Gastroesophageal sphincter (tissue), 4 donors: Measurements from ENCODE around the gene SCAMP1. TPM values are rescaled to one million over a fixed set of nuclear protein-coding genes. Genes with fewer than 3 reads are reported as not detected.

Source experiments
- ATAC-seq: fragments of 150-250 bp; one replicate; pipeline ENCODE4 v1.9.1; 2016; ENCODE audit warnings: mild to moderate bottlenecking, moderate library complexity
- H3K27ac ChIP-seq, 4 donors: fragments of 200-600 bp; sonication (generic) in 3 of 4; 1 replicate in 3 of 4; 2 replicates in 1 of 4; pipeline ENCODE4 v1.5.1; 2016 to 2019
- H3K27me3 ChIP-seq: fragments of 200-600 bp; sonication (generic); one replicate; pipeline ENCODE4 v1.5.1; 2019
- H3K36me3 ChIP-seq, 2 donors: fragments of 200-600 bp; sonication (generic); one replicate each; pipeline ENCODE4 v1.5.1; 2019; ENCODE audit warnings: control low read depth in 1 of 2
- H3K4me1 ChIP-seq, 3 donors: fragments of 200-600 bp; sonication (generic); 1 replicate in 2 of 3; 2 replicates in 1 of 3; pipeline ENCODE4 v1.5.1; 2016 to 2019; ENCODE audit warnings: control low read depth in 2 of 3
- H3K4me3 ChIP-seq, 2 donors: fragments of 200-600 bp; sonication (generic); one replicate each; pipeline ENCODE4 v1.5.1; 2019; ENCODE audit warnings: mild to moderate bottlenecking in 1 of 2, moderate library complexity in 1 of 2
- H3K9me3 ChIP-seq, 3 donors: fragments of 200-600 bp; sonication (generic); one replicate each; pipeline ENCODE4 v1.5.1; 2017 to 2019; ENCODE audit warnings: control low read depth in 2 of 3
- EP300 ChIP-seq: sonication (generic); formaldehyde crosslinking; IDR thresholded peaks from one replicate; pipeline ENCODE4 v1.6.1; 2017; ENCODE audit warnings: antibody characterized with exemption, mild to moderate bottlenecking
- POLR2A ChIP-seq, 2 donors: fragments of 450-650 bp; IDR thresholded peaks; one replicate each; pipeline ENCODE4 v1.6.1; 2017; ENCODE audit warnings: antibody characterized with exemption in 2 of 2, mild to moderate bottlenecking in 2 of 2, moderate library complexity in 1 of 2
- POLR2AphosphoS5 ChIP-seq: sonication (generic); formaldehyde crosslinking; IDR thresholded peaks from one replicate; pipeline ENCODE4 v1.6.1; 2017; ENCODE audit warnings: antibody characterized with exemption
- WGBS, 2 donors: methylation state at CpG; one replicate each; pipeline ENCODE4 v1.1.5; 2018; ENCODE audit warnings: low coverage in 1 of 2; 5-methylcytosine and 5-hydroxymethylcytosine counted together
- total RNA-seq, 4 donors: library from RNA; depleted of rRNA; stranded (reverse); fragments of >200 nt; gene quantifications; one replicate each; pipeline ENCODE4 v1.1.0, GENCODE V29; 2016
- TF ChIP-seq, protein P1 (sequence below), 4 experiments: fragments of 200-600 bp in 2 of 4; fragments of 450-650 bp in 2 of 4; sonication (generic) in 1 of 4; IDR thresholded peaks; one replicate each; pipeline ENCODE4 v1.5.1; 2017 to 2019; ENCODE audit warnings: antibody characterized with exemption in 4 of 4, mild to moderate bottlenecking in 2 of 4, moderate library complexity in 2 of 4

The SCAMP1 gene
- total RNA-seq, 4 donors from 2014 or later, result 32.1 to 45.8 (median 38.9) TPM

DNA sequence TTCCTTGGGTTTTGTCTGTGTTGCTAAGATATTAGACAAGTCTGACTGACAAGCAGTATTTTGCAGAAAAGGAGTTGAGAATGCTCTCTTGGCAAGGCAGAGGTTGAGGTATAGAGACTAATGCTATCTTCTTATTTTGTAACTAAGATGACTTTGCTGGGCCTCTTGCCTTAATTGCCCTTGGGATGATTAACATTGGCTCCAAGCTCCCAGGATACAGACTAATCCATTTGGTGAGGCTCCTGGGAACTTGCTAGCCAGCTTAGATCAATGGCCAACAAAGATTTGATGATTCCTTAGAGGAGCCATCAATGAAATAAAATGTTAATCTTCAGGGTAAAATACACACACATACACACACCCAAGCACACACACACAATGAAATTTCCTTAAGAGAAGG, 37.2 kb upstream of the SCAMP1 start:
- Histone ChIP-seq H3K9me3 (no peaks in the 10 kb centered on the region), H3K27me3 (no peaks in the 10 kb centered on the region), H3K4me1 (no peaks in the 10 kb centered on the region), H3K27ac (no peak overlapping the region), H3K4me3 (no peak overlapping the region), H3K36me3 (no peaks in the 10 kb centered on the region)
- no peak for ATAC-seq
- TF ChIP-seq EP300 (no peak), POLR2AphosphoS5 (no peak), POLR2A (IDR thresholded peaks at IDR 0.05) (no peak)
- TF ChIP-seq, protein P1, sequence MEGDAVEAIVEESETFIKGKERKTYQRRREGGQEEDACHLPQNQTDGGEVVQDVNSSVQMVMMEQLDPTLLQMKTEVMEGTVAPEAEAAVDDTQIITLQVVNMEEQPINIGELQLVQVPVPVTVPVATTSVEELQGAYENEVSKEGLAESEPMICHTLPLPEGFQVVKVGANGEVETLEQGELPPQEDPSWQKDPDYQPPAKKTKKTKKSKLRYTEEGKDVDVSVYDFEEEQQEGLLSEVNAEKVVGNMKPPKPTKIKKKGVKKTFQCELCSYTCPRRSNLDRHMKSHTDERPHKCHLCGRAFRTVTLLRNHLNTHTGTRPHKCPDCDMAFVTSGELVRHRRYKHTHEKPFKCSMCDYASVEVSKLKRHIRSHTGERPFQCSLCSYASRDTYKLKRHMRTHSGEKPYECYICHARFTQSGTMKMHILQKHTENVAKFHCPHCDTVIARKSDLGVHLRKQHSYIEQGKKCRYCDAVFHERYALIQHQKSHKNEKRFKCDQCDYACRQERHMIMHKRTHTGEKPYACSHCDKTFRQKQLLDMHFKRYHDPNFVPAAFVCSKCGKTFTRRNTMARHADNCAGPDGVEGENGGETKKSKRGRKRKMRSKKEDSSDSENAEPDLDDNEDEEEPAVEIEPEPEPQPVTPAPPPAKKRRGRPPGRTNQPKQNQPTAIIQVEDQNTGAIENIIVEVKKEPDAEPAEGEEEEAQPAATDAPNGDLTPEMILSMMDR (IDR thresholded peaks at IDR 0.05), result no peak

DNA sequence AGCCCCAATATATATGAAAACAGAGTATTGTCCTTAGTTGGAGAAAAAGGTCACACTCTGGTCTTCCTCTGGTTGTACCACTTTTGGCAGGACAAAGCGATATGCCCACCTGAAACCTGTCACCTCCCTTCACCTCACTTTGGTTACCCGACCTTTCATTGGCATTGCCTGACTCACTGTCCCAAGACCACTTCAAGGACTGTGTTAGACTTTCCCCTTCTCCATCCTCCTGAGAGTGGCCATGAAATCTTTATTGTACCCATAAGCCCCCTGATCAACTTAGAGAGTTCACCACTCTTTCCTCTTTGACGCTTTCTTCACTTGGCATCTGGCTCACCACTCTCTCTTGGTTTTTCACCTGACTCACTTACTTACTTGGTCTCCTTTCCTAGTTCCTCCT, 33.5 kb upstream of the SCAMP1 start:
- no peak overlapping the region for H3K4me3 ChIP-seq
- H3K4me1 ChIP-seq, result no peaks in the 10 kb centered on the region
- no peaks in the 10 kb centered on the region for H3K27me3 ChIP-seq
- TF ChIP-seq, protein P1 (IDR thresholded peaks at IDR 0.05), result no peak
- TF ChIP-seq POLR2AphosphoS5 (no peak), POLR2A (IDR thresholded peaks at IDR 0.05) (no peak)
- 96 to 98% methylated on average over 3 of the region's 3 CpGs for WGBS, 2 donors
- no peak overlapping the region for H3K27ac ChIP-seq
- H3K36me3 ChIP-seq, result no peaks in the 10 kb centered on the region
- H3K9me3 ChIP-seq, result no peaks in the 10 kb centered on the region
- no peak for ATAC-seq

DNA sequence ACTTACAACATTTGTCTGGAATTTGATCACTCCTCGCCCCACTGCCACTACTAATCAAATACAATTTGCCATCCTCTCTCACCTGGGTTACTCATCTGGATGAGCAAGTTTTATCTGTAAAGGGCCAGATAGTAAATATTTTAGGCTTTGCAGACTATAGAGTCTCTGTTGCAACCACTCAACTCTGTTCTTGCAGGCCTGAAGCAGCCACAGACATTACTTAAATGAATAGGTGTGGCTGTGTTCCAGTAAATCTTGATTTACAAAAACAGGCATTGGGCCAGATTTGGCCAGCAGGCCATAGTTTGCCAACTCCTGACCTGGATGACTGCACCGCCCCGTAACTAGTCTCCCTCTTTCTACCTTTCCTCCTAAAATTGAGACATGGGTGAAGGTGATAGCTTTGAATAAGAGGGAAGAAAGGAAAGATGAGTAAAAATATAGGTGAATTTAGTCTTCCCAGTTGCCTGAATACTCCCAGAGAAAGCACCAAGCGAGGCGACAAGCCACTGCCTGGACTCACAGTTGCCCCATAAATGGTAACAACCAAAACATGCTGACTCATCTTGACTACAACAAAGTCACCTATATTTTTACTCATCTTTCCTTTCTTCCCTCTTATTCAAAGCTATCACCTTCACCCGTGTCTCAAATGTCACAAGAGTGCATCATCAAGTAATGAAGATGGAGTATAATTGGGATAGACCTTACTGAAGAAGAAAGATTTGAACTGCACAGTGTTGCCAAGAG, 32.5 kb upstream of the SCAMP1 start:
- Histone ChIP-seq H3K36me3 (no peaks in the 10 kb centered on the region), H3K4me3 (no peak overlapping the region), H3K27ac (no peak overlapping the region), H3K4me1 (no peaks in the 10 kb centered on the region), H3K27me3 (no peaks in the 10 kb centered on the region), H3K9me3 (no peaks in the 10 kb centered on the region)
- WGBS, 2 donors, result 93 to 96% methylated on average over 3 to 6 of the region's 6 CpGs
- no peak for TF ChIP-seq POLR2A (IDR thresholded peaks at IDR 0.05)
- TF ChIP-seq, protein P1 (IDR thresholded peaks at IDR 0.05), result no peak
- no peak for ATAC-seq

DNA sequence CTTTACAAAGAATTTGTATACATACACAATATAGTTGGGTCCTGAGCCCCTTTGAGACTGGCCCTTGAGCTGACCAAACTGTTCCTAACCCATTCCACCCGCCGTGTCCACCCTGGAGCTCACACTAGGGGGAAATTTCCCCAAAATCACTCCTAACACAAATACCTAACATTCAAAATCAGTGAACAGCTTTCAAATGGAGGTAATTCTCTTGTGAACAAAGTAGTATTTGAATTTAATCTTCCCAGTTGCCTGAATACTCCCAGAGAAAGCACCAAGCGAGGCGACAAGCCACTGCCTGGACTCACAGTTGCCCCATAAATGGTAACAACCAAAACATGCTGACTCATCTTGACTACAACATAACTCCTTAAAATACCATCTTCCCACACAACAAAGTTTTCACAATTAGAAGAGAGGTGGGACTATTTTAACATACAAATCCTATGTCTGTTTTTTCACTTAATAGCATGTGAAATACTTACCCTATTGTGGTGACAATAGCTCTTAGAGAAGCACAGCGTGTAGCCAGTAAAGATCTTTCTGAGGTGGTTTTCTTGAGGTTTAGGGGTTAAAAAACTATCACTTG, 31.7 kb upstream of the SCAMP1 start:
- 89 to 90% methylated on average over 5 of the region's 5 CpGs for WGBS, 2 donors
- Histone ChIP-seq H3K36me3 (no peaks in the 10 kb centered on the region), H3K9me3 (no peaks in the 10 kb centered on the region), H3K27ac (no peak overlapping the region), H3K27me3 (no peaks in the 10 kb centered on the region), H3K4me3 (no peak overlapping the region), H3K4me1 (no peaks in the 10 kb centered on the region)
- ATAC-seq, result no peak
- no peak for TF ChIP-seq EP300
- TF ChIP-seq POLR2AphosphoS5, result no peak
- no peak for TF ChIP-seq POLR2A (IDR thresholded peaks at IDR 0.05)
- TF ChIP-seq, protein P1 (IDR thresholded peaks at IDR 0.05), result no peak

DNA sequence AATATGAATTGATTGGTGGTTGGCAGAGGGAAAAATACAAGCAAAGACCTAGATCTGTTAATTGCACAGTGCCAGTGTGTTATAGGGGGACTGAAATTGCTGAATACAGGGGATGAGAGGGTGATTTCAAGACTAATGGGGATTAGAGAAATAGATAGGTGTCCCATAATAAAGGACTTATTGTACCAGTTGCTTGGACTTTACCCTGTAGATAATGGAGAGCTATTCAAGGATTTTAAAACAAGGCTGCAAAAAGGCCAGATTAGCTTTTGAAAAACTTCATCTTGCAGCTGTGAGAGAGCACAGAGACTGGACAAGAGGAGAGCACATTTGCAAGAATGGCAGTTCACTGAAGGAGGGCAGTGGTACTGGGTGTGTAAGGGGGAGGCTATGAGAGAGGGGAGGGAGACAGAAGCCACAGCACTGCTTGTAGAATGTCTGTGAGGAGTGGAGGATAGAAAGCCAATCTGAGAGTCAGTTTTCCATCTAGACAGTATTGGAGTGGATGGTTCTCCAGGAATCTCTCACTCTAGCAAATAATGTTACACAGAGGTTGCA, 28.8 kb upstream of the SCAMP1 start:
- no peaks in the 10 kb centered on the region for H3K9me3 ChIP-seq
- H3K4me3 ChIP-seq, result no peak overlapping the region
- H3K36me3 ChIP-seq, result no peaks in the 10 kb centered on the region
- TF ChIP-seq EP300 (no peak), POLR2AphosphoS5 (no peak), POLR2A (IDR thresholded peaks at IDR 0.05) (no peak)
- TF ChIP-seq, protein P1 (IDR thresholded peaks at IDR 0.05), result no peak
- no peaks in the 10 kb centered on the region for H3K4me1 ChIP-seq
- no peak for ATAC-seq
- H3K27ac ChIP-seq, result no peak overlapping the region
- no peaks in the 10 kb centered on the region for H3K27me3 ChIP-seq
